ENCODE measurements around the gene ZNF428.
"Not testable (repeated sequence)": the region's sequence is repeated elsewhere in the genome, so short reads cannot be mapped to it uniquely, and the experiment has no call there.

Gene ZNF428

GRCh38 chr19:43591904-43592772 lies 27.3 kb downstream of the ZNF428 start:
- no peak for DNase-seq

- DNase-seq, result no peak
Observed at GRCh38 chr19:43589678-43590077, 29.8 kb downstream of the ZNF428 start.

GRCh38 chr19:43589277-43589676 lies 30.2 kb downstream of the ZNF428 start:
- DNase-seq, result no peak

GRCh38 chr19:43587029-43587428 lies 32.4 kb downstream of the ZNF428 start:
- DNase-seq, result not testable (repeated sequence)

- no peak for DNase-seq
Observed at GRCh38 chr19:43586346-43586745, 33.1 kb downstream of the ZNF428 start.

GRCh38 chr19:43584484-43584883 lies 34.9 kb downstream of the ZNF428 start:
- no peak for DNase-seq

- no peak for DNase-seq
Observed at GRCh38 chr19:43582495-43582894, 36.9 kb downstream of the ZNF428 start.

GRCh38 chr19:43581467-43581866 lies 38.0 kb downstream of the ZNF428 start:
- DNase-seq, result no peak

- no peak for DNase-seq
Observed at GRCh38 chr19:43578787-43579186, 40.6 kb downstream of the ZNF428 start.

GRCh38 chr19:43575955-43576878 lies 43.2 kb downstream of the ZNF428 start:
- no peak for DNase-seq

GRCh38 chr19:43575156-43575950 lies 44.1 kb downstream of the ZNF428 start, which contains the start of the genes PINLYP and XRCC1:
TSS of gene PINLYP (plus strand) at chr19:43575801. CDS start at chr19:43577192, 1,391 bp downstream.
TSS of gene XRCC1 (minus strand) at chr19:43575527. CDS start at chr19:43575458, 69 bp downstream.
- DNase-seq, result peak; percentile 84

- no peak for DNase-seq
Observed at GRCh38 chr19:43574424-43575155, 44.8 kb downstream of the ZNF428 start.

GRCh38 chr19:43572171-43572588 lies 47.2 kb downstream of the ZNF428 start:
- no peak for DNase-seq

GRCh38 chr19:43570174-43570791 lies 49.1 kb downstream of the ZNF428 start:
- DNase-seq, result no peak

- DNase-seq, result no peak
Observed at GRCh38 chr19:43569657-43570056, 49.8 kb downstream of the ZNF428 start.

GRCh38 chr19:43564800-43565199 lies 54.6 kb downstream of the ZNF428 start:
- no peak for DNase-seq

- DNase-seq, result no peak
Observed at GRCh38 chr19:43563816-43564457, 55.5 kb downstream of the ZNF428 start.

GRCh38 chr19:43562698-43563241 lies 56.7 kb downstream of the ZNF428 start:
- DNase-seq, result no peak

GRCh38 chr19:43562226-43562697 lies 57.2 kb downstream of the ZNF428 start:
- no peak for DNase-seq

Measured in GOT3 (cell line).